HG03558 (cell line): ENCODE data around the gene FHIT.
A peak's percentile ranks its signal among the peaks of the same experiment; 100 is the strongest.
"Not testable (repeated sequence)": the region's sequence is repeated elsewhere in the genome, so short reads cannot be mapped to it uniquely, and the experiment has no call there.

Experiments used
- ATAC-seq: cut with Tn5 transposase; IDR thresholded peaks from one replicate; pipeline ENCODE4 v1.9.1; 2021; ENCODE audit warnings: moderate number of reproducible peaks; ENCODE audit not compliant: unreplicated experiment; ENCODE audit errors: extremely low read depth

FHIT gene

GRCh38 chr3:60675424-60675823 lies 575.8 kb downstream of the FHIT start:
- no peak for ATAC-seq

- ATAC-seq, result no peak
These were observed 576.4 kb downstream of the FHIT start for GRCh38 chr3:60674870-60675269.

GRCh38 chr3:60673123-60673522 lies 578.1 kb downstream of the FHIT start:
- ATAC-seq, result no peak

GRCh38 chr3:60672337-60672736 lies 578.9 kb downstream of the FHIT start:
- ATAC-seq, result not testable (repeated sequence)

- no peak for ATAC-seq
These were observed 581.6 kb downstream of the FHIT start for GRCh38 chr3:60669636-60670035.

GRCh38 chr3:60660026-60660425 lies 591.2 kb downstream of the FHIT start:
- no peak for ATAC-seq

GRCh38 chr3:60659098-60659497 lies 592.2 kb downstream of the FHIT start:
- no peak for ATAC-seq

- peak; percentile 91 for ATAC-seq
These were observed 593.3 kb downstream of the FHIT start for GRCh38 chr3:60657972-60658371.

- no peak for ATAC-seq
These were observed 598.4 kb downstream of the FHIT start for GRCh38 chr3:60652829-60653228.

GRCh38 chr3:60651799-60652198 lies 599.5 kb downstream of the FHIT start:
- no peak for ATAC-seq

GRCh38 chr3:60650171-60650570 lies 601.1 kb downstream of the FHIT start:
- no peak for ATAC-seq

- ATAC-seq, result no peak
These were observed 605.5 kb downstream of the FHIT start for GRCh38 chr3:60645801-60646200.

- no peak for ATAC-seq
These were observed 607.4 kb downstream of the FHIT start for GRCh38 chr3:60643831-60644230.

GRCh38 chr3:60641354-60641753 lies 609.9 kb downstream of the FHIT start:
- ATAC-seq, result no peak

- ATAC-seq, result no peak
These were observed 614.4 kb downstream of the FHIT start for GRCh38 chr3:60636846-60637245.

- no peak for ATAC-seq
These were observed 617.6 kb downstream of the FHIT start for GRCh38 chr3:60633644-60634043.

- no peak for ATAC-seq
These were observed 619.7 kb downstream of the FHIT start for GRCh38 chr3:60631509-60631908.

- no peak for ATAC-seq
These were observed 620.3 kb downstream of the FHIT start for GRCh38 chr3:60630953-60631352.

GRCh38 chr3:60629816-60630215 lies 621.4 kb downstream of the FHIT start:
- ATAC-seq, result no peak

- ATAC-seq, result no peak
These were observed 628.9 kb downstream of the FHIT start for GRCh38 chr3:60622349-60622748.

- no peak for ATAC-seq
These were observed 634.1 kb downstream of the FHIT start for GRCh38 chr3:60617188-60617587.

- ATAC-seq, result no peak
These were observed 637.4 kb downstream of the FHIT start for GRCh38 chr3:60613769-60614303.
